GM10847 (cell line): ENCODE measurements around the gene CSRP1.

ENCODE experiments used
- POLR2A ChIP-seq: IDR thresholded peaks from 2 replicates; pipeline ENCODE4 v1.6.1; 2011; ENCODE audit not compliant: insufficient read length; ENCODE audit errors: extremely low read depth

CSRP1 gene

GRCh38 chr1:201461645-201462441, 45.1 kb downstream of the CSRP1 start:
- TF ChIP-seq POLR2A: no peak

- TF ChIP-seq POLR2A: no peak
Measured at GRCh38 chr1:201460814-201461644, 45.9 kb downstream of the CSRP1 start.

DNA sequence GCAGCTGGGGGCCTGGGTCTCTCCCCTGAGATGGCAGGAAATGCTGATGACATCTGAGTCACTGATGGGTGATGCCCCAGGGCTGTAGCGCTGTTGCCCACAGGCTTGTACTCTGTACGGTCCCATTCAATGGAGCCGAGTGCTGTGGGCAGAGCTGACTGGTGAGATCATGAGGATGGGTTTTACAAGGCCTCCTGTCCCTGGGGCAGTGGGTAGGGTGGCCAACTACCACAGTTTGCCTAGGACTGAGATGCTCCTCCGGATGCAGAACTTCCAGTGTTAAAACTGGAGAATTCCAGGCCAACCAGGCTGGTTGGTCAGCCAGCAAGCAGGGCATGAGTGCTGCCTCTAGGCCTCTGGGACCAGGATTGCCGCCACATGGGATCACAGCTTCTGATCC, 47.1 kb downstream of the CSRP1 start:
- TF ChIP-seq POLR2A: no peak

GRCh38 chr1:201459052-201459451, 47.9 kb downstream of the CSRP1 start:
- TF ChIP-seq POLR2A: no peak

- no peak for TF ChIP-seq POLR2A
Measured at GRCh38 chr1:201457508-201457960, 49.4 kb downstream of the CSRP1 start.

- TF ChIP-seq POLR2A: no peak
Measured at GRCh38 chr1:201456499-201457309, 50.2 kb downstream of the CSRP1 start.

DNA sequence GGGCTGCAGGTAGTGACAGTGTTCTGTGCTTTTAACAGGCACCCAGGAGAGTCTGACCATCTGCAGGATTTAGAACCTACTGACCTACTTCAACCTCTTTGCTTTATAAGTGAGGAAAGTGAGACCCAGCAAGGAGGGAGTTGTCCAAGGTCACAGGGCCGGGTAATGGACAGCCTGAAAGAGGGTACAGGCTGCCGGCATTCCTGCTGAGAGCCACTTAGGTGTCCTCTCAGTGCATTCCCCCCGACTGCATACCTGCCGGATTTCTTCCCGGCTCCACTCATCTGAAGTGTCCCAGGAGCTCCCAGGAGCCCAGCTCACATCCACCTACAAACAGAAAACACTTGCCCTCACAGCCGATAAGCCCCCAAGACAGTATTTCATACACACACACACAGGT, 51.8 kb downstream of the CSRP1 start:
- no peak for TF ChIP-seq POLR2A

DNA sequence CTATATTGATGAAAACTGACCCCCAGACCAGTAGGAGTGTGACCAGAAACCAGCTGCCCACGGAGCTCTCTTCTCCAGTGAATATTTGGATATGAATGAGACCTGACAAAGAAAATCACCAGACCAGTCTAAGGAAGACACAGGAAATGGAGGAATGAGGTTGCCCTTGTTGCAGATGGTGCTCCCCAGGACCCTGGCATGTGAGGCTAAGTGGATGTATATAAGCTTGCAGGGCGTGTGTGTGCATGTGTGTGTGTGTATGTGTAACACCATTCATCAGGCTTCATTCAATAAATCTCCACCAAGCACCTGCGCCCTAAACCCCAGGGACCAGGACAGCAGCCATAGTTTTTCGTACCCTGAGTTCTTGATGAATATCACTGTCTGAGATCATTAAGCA, 52.3 kb downstream of the CSRP1 start:
- TF ChIP-seq POLR2A: no peak

- no peak for TF ChIP-seq POLR2A
Measured at GRCh38 chr1:201452866-201453265, 54.1 kb downstream of the CSRP1 start.

DNA sequence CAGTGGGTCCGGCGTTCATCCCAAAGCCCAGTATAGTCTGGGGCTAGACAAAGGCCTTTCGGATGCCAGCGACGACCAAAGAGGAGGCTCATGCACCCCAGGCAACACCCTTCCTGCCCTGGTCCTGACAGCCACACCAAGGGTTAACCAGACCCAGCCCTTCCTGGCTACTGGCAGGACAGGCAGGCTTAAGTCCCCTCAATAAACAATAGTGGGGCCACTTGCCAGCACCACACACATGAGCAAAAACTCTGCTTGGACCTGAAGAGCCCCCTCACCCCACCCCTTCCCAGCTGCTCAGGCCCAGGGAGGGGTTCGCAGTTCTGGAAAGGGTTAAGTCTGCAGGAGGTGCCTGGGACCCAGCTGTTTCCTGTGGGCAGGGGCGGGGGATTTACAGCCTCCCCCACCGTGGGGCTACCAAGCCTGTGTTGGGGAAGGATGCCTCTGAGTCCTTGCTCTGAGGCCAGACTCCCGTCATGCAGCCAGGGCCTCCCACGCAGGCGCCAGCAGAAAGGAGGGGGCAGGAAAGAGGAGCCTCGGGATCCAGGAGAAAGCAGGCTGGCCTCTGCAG, 56.1 kb downstream of the CSRP1 start:
- no peak for TF ChIP-seq POLR2A

DNA sequence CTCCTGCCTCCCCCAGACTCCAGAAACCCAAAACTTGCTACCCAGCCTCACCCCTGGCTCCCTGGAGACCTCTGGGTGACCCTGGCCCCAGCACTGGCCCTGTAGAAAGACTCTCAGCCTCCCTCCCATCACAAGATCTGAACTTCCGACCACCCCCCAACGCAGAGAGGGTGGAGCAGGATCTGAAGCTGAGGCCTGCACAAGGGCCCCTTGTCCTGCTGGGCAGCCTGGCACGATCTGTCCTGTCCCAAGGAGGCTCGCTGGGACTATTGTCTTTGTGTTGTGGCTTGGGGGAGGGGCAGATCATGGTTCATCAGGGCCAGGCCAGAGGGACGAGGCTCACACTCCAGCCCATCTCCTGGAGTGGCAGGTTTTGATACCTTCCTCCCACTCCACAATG, 57.9 kb downstream of the CSRP1 start:
- no peak for TF ChIP-seq POLR2A

DNA sequence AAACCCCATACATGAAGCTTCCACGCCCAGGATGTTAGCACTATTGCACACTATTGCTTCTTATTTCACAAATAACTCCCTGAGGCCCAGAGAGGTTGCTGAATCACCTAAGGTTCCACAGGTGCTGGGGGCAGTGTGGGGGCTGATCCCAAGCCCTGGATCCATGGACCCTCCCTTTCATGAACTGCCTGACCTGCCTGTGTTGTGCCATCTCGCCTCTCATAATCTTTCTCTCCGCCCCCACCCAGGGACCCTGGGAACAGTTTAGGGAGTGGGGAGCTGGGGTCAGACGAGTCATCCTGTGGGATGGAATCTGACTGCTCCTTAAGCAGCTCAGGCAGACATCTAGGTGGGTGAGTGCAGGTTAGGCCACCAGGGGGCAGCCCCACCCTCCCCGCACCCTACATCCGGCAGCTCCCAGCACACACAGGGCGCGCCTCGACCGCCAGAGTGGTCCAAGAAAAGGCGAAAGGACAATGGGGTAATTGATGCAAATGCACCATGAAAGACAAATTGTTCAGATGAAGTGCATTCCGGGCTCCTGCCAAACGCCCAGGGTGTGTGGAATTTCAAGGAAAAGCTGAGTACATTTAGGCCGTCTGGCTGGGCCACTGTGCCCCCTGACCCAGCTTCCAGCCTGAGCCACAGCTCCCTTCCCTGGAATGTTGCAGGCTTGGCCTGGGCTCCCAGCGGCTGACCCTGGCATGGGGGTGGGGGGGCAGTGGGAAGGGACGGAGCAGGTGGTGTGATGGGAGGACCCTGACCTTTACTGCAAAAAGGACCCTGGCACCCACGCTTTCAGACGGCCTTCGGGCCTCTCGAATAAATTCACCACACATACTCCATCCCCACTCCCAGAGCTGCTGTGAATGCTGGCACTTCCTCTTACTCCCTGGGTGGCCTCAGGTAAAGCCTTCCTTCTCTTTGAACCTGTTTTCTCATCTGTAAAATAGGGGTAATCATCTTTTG, 58.7 kb downstream of the CSRP1 start:
- TF ChIP-seq POLR2A: no peak

DNA sequence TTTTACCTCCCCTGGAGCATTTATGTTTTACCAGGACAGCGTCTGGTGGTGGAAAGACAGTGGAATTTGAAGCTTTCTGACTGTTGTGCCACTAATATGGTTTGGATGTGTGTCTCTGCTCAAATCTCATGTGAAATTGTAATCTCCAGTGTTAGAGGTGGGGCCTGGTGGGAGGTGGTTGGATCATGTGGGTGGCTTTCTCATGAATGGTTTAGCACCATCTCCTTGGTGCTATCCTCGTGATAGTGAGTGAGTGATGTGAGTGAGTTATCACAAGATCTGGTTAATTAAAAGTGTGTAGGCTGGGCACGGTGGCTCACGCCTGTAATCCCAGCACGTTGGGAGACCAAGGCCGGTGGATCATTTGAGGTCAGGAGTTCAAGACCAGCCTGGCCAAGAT, 61.6 kb downstream of the CSRP1 start:
- TF ChIP-seq POLR2A: no peak

DNA sequence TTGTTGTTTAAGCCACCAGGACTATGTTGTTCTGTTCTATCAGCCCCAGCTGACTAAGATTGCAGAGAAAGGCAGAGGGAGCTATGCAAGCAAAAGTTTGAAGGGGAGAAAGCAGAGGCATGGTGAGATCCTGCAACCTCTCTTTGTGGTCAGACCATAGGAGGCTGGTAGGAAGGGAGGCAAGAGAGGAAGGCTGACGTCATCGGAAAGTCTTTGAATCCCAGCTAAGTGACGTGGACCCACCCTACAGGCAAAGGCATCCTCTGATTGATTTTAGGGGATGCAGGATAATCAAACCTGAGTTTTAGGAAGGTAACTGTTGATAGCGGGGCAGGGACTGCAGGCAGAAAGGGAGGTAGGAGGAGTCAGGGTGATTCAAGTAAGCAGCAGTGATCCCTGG, 62.1 kb downstream of the CSRP1 start:
- no peak for TF ChIP-seq POLR2A
